Measurements from ENCODE around the gene MYH6. TPM values are rescaled to one million over a fixed set of nuclear protein-coding genes. Genes with fewer than 3 reads are reported as not detected.

Gene MYH6
- total RNA-seq, 1 donor from 2014 or later: not detected

DNA sequence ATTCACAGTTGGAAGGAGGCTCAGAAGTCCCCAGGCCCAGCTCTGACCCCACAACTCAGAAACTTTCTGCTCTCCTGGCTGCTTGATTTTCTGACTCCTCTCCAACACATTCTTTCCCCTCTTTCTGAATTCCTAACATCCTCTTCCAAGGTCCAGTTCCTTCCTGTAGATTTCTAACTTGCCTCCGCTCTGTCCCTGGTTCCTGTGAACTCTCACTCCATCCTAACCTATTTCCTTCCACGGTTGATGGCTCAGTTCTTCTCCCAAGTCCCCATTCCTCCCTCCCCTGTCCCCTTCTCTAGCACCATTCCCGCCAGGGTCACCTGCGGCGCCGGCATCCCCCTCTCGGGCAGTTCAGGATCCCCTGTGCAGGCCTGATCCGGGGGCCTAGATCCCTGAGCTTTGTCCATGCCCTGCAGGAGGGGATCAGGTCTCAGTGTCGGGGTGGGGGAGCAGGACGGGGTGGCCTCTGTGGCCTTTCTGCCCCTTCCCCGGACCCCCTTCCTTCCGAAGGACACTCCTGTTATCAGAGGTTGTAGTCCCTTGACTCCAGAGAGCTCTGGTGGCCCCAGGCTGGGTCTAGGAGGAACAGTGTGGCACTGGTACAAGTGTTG lies 49.4 kb downstream of the MYH6 start:
- no peak for DNase-seq (ENCODE audit: low spot score)

DNA sequence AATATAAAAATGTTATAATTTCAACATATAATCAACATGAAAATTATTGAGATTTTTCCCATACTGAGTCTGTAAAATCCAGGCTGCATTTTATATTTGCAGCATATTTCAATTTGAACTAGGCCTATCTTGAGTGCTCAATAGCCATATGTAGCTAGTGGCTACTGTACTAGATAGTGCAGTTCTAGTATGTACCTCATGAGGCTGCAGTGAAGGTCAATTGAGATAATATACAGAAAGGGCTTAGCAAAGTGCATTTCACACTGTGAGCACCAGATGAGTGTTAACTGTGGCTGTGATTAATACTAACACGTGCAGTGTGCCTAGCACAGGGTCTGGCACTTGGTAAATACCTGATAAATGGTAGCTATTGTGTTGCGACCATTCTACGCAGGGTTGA lies 50.0 kb downstream of the MYH6 start:
- DNase-seq (ENCODE audit: low spot score): no peak

DNA sequence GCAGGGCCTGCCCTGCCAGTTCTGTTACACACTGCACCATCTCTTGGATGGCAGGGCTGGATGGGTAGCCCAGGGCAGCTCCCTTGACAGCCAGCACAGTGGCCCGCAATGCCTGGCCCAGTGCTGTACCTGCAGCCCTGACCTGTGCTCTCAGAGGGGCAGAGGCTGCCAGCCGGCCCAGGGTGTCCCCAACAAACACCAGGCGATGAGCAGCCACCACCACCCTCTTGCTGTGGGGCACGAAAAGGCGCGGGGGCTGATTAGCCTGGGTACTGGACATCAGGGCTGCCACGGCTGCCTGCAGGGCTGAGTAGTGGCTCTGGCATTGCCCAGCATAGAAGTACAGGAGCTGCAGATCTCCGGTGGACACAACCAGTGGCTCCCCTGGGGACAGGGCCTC lies 50.8 kb downstream of the MYH6 start:
- no peak for DNase-seq (ENCODE audit: low spot score)

DNA sequence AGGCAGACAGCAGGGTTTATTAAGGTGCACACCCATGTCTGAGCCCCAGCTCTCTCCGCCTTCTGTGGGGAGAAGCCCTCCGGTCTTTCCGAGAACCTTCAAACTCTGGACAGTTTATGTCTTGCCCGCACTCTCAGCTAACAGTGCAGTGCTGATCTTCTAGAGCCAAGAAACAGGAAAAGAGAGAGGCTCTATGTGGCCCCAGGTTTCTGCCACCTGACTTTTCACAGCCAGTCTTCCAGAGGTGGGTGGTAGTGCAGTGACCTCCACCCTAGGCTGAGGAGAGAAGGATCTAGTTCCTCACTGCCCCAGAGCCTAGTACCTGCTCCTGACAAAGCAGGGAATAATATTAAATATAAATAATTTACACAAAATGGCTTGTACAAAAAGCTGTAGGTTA lies 51.4 kb downstream of the MYH6 start:
- no peak for DNase-seq (ENCODE audit: low spot score)

DNA sequence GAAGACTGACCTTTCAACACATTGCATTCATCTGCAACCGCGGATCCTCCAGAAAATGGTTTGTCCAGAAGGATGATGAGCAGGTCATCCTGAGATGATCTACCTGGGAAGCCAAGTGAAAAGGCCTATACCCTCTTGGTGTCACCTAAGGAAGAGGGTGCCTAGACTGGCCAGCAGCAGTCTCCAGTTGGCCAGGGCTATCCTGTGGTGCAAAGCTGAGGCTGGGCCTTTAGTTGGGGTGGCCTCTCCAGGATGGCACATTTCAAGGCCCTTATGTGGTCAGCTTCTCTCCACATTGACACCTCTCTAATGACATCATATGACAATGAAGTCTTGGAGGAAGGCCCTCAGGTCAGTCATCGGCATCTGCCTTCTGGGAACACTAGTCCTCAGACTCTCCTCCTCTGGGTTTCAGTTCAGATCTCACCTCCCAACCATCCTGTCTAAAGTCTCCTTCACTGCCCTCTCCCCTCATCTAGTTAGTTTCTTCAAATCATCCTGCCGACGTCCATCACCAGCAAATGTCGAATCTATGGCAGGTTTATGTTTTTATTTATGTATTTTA lies 52.1 kb downstream of the MYH6 start:
- no peak for DNase-seq (ENCODE audit: low spot score)

DNA sequence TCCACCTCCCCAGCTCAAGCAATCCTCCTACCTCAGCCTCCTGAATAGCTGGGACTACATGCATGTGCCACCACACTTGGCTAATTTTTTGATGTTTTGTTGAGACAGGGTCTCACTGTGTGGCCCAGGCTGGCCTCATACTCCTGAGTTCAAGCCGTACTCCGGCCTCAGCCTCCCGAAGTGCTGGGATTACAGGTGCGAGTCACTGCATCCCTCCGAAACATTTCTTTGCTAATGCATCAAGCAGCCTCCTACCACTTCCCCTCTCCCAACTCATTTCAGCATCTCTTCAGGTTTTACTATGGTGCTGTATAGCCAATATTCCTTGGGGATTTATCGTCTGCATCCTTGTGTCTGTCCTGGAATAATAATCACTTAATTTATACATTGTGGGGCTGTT lies 53.1 kb downstream of the MYH6 start:
- DNase-seq (ENCODE audit: low spot score): no peak

- DNase-seq (ENCODE audit: low spot score): no peak
These were observed 54.7 kb downstream of the MYH6 start for GRCh38 chr14:23353433-23353780.

GRCh38 chr14:23352506-23353432 lies 55.3 kb downstream of the MYH6 start, which contains the start of gene SLC22A17:
TSS of gene SLC22A17 (minus strand) at chr14:23352887.
- DNase-seq (ENCODE audit: low spot score): peak; percentile 96

DNA sequence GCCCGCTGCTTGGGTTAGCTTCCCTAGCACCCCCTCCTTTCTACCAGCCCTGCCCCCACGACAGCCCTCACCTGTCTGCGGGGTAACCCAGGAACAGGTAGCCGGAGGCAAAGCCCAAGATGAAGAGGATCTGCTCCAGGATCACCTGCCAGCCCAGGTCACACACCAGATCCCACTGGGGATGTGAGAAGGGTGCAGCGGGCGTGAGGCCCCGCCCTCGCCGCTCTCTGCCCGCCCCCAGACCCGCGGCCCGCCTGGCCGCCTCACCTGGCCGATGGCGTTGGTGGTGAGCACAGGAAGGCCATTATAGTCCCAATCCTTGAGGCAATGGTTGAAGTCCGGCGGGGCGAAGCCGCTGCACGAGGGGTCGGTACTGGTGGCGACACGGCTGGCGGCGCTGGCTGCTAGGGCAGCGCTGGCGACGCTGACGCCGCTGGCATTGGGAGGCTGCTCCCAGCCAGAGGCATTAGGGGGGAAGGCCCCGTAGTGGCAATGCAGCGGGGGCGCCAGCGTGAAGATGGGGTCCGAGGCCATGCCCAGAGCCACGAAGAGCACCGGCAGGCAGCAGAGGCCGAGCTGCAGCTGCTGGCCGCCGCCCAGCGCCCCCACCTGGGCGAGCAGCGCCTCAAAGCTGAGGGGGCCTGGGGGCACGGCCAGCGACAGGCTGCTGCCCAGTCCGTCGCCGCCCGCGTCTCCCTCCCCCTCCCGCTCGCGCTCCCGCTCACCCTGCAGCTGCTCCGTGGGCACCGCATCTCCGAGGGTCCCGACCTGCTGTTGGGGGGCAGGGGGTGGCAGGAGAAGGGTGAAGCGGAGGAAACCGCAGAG lies 56.2 kb downstream of the MYH6 start:
- peak; percentile 19 for DNase-seq (ENCODE audit: low spot score)

GRCh38 chr14:23349156-23349845 lies 58.8 kb downstream of the MYH6 start:
- DNase-seq (ENCODE audit: low spot score): no peak

DNA sequence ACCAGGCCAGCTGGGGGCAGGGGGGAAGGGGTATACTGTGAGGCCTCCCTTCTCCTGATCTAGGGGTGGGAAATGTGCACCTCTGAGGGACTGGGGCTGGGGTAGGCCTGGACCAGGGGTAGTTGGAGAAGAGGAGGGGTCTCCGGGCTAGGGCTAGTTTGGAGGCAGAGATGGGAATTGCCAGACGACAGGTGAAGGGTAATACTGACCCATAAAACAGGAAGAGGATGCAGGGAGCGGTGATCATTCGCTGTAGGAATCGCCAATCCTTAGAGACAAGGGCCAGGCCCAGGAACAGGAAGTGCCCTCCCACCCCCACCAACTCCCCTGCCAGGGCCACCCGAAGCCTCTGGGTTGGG lies 59.8 kb downstream of the MYH6 start:
- no peak for DNase-seq (ENCODE audit: low spot score)

- DNase-seq (ENCODE audit: low spot score): no peak
These were observed 60.4 kb downstream of the MYH6 start for GRCh38 chr14:23347406-23348296.

DNA sequence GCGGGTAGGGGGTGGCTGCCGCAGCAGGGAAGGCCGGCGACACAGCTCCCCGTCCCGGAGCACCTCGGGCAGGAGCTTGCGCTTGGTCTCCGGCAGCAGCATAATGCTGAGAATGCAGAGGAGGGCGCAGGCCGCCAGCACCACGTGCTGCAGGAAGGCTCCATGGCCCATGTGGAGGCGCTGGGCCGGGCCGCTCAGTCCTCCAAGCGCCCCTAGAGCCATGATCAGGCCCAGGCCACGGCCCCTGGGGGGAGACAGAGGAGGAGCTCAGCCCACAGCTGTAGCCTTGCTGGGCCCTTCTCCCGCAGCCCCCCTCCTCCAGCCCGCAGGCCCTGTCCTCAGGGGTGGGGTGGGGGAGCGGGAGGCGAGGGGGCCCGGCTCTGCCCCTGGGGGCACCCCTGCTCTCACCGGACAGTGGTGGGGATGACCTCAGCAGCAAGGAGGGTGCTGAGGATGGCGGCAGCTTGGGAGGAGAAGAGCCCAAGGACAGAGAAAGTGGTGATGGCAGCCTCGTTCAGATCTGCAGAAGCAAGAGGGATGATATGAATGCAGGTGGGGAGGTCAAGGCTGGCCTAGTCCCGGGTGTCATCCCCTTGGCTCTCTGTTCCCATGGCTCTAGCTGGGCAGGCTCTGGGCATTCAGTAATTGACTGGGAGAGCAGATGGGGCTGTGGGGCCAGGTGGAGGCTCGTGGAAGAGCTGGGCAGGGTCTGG lies 61.2 kb downstream of the MYH6 start:
- no peak for DNase-seq (ENCODE audit: low spot score)

- DNase-seq (ENCODE audit: low spot score): no peak
These were observed 61.9 kb downstream of the MYH6 start for GRCh38 chr14:23345987-23346692.

DNA sequence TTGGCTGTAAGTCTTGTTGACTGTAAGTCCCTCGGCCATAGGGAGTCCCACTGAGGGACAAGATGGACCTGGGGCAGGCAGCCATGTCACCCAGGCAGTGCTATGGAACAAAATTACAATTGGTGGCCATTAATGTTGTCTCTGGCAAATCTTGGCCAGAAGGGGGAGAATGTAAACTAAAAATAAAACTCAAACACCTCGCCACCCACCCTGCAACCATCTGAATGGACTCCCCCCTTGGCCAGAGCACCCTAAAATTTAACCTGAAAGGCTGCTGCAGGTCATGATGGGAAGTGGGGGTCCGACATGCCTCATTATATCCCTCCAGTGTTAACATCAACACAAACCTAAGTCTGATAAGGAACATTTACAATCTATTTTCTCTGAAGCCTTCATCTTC lies 63.6 kb downstream of the MYH6 start:
- no peak for DNase-seq (ENCODE audit: low spot score)

- no peak for DNase-seq (ENCODE audit: low spot score)
These were observed 68.4 kb downstream of the MYH6 start for GRCh38 chr14:23339506-23340268.

GRCh38 chr14:23335623-23336022 lies 72.5 kb downstream of the MYH6 start:
- no peak for DNase-seq (ENCODE audit: low spot score)

Data from umbilical cord (tissue), 2 donors.